Stimulated activated CD8-positive, alpha-beta memory T cell treated with anti-CD3 and anti-CD28 coated beads, Interleukin-12 subunit alpha, Interleukin-12 subunit beta, amount 100 ng/mL, for 4 hours (primary cell): ENCODE results near the gene HEY2.
"Not testable (repeated sequence)": the region's sequence is repeated elsewhere in the genome, so short reads cannot be mapped to it uniquely, and the experiment has no call there.

Source experiments
- DNase-seq: peaks from one replicate; pipeline ENCODE4 v3.0.0-alpha.2; 2020; ENCODE audit warnings: low read depth

The HEY2 gene

DNA sequence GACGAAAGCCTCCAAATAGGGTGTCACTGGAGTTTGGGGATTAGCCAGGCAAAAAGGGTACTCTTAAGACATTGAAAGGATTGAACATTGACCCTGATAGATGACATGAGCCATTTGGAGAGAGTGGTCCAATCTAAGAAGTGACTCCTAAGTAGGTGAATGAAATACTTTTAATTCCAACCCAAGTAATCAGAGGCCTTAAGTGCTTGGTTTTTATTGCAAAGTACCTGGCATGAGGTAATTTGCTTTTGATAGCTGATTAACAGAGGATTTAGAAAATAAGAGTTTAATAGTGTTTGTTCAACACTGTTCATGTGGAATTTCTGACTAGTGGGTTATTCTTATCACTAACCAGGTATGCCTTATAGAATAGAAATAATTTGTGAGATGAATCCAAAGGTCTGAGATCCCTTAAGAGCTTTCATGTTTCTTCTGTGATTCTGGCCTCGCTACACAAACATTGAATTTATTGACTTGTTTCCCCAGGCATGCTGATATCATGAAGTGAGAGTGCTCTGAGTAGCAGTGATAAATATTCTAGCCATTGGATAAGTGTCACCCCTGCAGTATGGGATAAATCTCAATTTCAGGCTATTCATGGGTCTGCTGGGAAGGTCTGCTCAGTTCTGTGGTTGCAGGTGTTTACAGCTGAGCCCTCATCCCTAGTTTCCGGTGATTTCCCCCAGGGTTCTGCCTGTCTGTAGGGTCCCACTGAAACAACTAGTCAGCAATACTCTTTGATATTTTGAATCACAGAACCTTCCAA is 47.9 kb downstream of the HEY2 start:
- DNase-seq = no peak

DNA sequence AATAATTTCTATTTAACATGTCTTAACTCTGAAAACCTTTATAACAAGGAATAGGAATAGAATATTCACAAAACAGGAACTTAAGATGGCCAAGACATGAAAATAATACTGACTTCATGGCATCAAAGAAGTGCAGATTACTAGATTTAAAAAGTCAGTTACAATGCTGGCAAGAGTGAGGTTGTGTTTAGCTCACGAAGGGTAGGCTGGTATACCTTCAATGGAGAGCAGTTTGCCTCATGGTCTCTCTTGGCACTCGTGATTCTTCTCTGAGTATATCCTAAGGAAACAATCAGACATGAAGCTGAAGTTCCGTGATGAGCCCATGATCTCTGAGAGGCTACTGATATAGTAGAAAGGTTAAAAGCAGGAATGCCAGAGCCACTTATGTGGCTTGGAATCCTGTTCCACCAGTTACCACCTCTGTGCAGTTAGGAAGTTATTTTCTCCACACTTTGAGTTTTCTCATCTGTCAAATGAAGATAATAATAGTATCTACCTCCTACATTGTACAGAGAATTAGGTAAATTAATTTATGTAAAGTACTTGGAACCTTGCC is 48.5 kb downstream of the HEY2 start:
- no peak for DNase-seq

DNA sequence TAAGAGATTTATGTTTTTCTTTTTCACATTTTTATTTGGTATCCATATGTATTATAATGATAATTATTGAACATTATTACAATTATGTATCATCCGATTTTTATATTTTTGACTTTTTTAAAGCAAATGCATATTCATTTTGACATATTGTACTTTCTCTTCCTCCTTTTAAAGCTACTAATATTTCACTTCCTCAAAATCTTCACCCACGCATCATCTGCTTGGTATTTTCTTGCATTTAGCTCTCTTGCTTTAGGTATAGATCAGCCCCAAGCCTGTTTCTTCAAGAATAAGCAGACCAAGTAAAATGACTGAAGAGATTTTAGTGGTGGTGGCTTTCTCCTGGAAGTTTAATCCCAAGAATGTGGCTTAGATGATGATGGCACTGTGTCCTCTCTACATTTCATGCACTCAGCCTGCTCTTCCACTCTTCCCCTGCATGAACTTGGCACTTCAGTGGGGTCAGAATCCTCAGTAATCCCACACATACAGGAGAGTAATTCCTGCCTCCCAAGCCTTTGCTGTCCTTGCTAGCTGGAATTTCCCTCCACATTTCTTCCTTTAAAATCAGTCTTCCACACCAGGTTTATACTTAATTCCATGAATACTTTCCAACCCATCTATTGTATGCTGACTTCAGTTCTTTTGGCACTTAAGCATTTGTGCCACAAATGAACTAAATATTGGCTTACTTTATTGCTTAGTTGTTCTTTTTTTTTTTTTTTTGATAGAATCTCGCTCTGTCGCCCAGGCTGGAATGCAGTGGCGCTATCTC is 49.5 kb downstream of the HEY2 start:
- no peak for DNase-seq

DNA sequence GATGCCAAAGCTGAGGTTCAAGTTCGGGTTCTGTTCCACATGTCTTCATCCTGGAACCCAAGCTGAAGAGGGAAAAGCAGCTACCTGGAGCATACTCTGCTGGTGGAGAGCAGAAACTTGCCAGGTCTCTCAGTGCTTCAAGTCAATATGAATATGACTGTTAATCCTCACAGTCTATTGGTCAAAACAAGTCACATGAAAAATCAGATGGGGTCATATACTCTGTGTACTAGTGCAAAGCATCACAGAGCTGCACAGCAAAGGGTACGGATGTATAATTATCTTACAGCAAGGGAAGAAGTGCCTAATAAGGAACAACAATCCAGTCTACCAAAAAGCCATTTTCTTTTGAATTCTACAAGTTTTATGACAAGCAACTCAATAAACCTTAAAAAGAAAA is 53.0 kb downstream of the HEY2 start:
- DNase-seq = no peak

DNA sequence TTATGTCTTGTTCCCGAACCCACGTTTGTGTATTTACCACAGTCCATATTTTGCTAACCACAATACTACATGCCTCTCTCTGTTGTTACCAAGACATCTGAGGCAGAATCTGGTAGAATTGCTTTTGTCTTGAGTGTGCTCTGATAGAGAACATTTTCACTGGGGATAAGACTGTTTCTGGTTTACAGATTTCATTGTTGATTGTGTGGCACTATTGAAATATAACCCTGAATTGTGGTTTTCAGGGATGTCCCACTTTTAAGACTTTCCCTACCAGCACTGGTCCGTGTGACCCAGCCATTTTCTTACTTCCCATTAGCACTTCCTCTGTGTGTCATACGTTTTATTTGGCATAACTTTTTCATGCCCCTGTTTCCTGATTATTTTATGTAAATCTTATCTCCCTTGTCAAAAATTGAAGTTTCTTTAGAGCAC is 53.5 kb downstream of the HEY2 start:
- no peak for DNase-seq

DNA sequence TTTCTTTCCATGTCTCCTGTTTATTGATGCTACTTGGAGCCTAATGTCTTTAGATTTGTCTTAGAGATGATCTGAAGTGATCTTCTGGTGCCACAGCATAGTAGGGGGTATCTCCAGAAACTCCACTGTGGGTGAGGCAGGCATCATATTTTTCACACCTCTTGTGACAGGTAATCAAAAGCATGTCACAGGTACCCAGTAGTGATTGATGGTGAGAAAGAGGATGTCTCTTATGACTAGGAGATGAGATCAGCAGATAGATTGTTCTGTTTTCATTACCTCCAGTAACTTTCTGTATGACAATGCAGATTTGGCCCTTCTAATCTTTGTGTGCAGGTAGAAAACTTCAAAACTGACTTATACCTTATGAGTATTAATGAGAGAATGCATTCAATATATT is 54.8 kb downstream of the HEY2 start:
- no peak for DNase-seq

DNA sequence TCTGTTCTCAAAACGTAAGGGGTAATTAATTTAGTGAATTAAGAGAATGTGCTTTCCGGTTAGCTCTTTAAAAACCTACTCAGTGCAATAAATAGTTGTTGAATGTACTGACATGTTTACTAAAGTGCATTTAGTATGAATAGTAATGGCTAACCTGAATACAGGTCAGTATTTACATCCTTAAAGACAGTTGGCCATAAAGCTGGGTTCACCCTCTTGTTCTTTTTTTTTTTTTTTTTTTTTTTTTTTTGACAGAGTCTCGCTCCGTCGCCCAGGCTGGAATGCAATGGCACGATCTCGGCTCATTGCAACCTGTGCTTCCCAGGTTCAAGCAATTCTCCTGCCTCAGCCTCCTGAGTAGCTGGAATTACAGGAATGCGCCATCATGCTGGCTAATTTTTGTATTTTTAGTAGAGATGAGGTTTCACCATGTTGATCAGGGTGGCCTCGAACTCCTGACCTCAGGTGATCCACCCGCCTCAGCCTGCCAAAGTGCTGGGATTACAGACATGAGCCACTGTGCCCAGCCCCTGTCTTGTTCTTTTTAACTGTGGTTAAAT is 55.5 kb downstream of the HEY2 start:
- DNase-seq = not testable (repeated sequence)

DNA sequence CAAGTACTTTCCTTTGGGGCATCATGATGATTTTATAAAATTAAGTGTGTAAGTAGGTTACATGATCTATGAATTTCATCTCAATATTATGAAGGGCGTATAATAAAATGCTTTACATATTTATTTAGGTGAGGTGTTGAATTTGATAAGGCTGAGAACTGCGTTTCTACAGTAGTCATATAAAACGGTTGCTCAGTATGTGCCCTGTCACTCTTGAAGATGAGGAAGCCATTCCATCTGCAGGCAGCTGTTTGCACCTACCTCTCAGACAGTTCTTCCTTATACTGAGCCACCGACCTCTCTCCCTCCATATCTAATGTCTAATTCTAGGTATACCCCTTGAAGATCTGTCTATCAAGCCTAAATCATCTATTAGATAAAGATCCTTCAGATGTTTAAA is 57.4 kb downstream of the HEY2 start:
- DNase-seq = no peak

DNA sequence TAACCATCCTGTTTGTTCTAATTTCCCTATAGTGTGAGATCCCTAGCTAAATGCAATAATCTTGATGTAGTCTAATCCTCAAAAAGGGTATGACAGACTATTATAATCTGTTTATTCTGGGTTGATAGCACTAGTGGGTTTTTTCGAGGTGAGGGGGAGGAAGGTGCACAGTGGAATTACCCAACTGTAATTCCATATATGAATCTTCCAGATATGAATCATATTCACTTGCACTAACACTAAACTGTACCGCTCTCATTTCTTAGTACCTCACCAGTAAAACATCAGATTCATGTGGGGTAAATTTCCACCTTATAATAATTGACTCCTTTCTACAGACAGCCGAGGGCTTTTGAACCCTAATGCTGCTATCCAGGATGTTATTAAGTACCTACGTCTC is 57.9 kb downstream of the HEY2 start:
- DNase-seq = no peak

DNA sequence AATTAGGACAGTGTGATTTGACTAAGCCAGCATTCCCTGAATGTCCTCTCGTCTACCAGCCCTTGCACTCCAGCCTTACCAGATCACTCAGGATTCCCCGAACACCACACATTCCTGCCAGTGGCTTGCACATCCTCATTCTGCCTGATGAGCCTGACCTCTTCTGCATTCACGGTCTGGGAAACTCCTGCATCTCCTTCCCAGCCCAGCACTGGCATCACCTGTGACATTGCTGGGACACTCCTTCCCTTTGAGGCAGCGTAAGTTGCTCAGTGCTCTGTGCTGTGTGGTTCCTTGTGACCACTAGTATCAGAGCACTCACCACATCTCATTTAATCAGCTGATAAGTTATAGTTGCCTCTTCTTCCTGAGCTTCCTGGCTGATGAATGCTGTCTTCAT is 58.6 kb downstream of the HEY2 start:
- DNase-seq = no peak

DNA sequence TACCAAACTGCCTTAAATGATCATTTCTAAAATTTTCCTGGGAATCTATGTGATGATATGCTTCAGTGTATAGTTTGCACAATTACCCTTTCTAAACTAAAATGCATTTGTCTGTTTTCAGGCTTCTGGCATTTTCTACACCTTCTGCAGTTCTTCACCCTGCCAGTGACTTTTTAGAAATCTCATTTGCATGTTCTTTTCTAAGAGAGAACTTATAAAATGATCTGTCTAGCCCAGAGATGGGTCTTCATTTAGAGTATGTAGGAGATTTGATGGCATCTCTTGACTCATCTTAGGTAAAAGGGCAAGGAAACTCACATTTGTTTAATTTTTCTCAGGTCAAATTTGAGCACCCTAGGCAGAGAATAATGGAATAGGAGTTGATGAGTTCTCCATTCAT is 59.2 kb downstream of the HEY2 start:
- no peak for DNase-seq

DNA sequence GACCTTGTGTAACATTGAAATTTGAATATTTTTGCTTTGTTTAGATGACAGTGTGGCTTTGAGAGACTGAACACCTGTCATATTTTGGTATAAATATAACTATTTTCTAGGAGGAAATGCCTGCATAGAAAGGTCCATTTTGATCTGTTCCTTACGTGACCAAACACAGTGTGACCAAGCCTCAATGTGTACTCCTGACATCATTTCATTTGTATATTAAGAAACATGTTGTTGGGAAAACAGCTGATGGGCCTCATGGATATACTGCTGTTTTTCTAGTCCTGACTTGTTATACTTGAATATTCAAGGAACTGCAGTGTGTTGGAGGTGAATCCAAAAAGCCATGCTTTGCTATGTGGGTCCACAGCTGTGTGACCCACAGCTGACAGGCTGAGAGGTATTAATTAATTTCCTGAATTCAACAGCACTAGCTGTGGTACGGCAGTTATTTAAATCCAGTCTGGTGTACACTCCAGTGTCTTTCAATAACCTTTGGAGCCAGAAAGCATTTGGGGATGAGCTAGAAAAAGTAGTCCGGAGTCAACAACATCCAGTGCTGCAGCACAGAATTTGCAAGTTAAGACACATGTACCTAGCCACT is 60.2 kb downstream of the HEY2 start:
- no peak for DNase-seq

DNA sequence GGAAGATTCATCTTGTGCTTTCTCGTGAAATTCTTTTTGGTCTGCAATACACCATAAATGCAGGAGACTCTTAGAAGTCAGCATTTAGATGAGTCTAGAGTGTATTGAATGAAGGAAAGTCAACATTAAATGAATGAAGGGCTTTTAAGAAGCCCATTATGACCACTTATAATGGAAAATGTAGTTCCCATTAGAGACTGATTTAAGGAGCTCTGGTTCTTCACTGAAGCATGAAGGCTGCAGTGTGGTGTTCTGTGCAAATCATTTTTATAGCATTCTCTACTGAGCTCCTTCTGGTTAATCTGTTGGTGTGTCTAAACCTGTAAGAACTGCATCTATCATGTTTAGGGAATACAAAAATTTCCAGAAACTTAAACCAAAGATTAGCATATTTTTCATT is 61.0 kb downstream of the HEY2 start:
- DNase-seq = no peak
